GM19328 (cell line): ENCODE measurements around the gene PDE4A.
"Not testable (repeated sequence)": the region's sequence is repeated elsewhere in the genome, so short reads cannot be mapped to it uniquely, and the experiment has no call there.

Experiments
- ATAC-seq: cut with Tn5 transposase; IDR thresholded peaks from one replicate; pipeline ENCODE4 v1.9.1; 2021; ENCODE audit warnings: mild to moderate bottlenecking, moderate library complexity; ENCODE audit not compliant: unreplicated experiment

PDE4A gene

DNA sequence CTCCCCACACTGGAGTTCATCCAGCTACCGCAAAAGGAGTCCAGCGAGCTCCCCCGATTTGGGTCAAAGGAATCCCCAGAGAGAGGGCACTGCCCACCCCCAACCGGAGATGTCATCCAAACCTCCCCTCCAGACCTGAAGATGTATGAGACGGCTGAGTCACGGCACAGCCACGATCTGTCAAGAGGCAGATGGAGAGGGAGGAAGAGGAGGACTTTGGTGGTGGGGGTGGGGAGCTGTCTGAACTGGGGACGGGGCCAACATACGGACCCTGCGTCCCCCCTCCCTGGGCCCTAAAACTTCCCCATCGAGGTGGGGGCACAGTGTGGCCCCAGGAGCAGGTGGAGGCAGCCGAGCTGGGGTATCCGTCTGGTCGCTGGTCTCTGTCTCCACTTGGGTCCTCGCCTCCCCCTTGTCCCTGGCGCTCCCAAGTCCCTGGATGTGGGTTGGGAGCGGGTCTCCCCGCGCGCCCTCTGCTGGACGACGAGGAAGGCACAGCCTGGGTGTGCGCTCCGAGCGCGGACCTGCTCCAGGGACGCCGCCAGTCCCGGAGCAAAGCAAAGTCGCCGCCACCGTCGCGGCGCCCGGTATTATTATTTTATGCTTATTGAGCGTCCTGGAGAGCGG, 3.8 kb downstream of the PDE4A start:
- no peak for ATAC-seq

DNA sequence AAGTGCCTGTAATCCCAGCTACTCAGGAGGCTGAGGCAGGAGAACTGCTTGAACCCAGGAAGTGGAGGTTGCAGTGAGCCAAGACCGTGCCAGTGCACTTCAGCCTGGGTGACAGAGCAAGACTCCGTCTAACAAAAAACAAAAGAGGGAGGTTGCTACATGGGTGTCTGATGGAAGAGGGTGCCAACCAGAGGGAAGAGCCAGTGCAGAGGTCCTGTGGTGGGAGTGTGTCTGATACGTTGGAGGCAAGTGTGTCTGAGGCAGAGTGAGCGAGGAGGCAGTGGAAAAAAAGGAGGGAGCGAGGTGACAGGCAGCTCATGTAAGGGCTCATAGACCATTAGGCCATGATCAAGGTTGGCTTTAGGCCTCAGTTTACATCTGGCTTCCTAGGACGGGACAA, 6.8 kb downstream of the PDE4A start:
- ATAC-seq: no peak

- ATAC-seq: no peak
Observed at GRCh38 chr19:10428996-10429381, 8.7 kb downstream of the PDE4A start.

DNA sequence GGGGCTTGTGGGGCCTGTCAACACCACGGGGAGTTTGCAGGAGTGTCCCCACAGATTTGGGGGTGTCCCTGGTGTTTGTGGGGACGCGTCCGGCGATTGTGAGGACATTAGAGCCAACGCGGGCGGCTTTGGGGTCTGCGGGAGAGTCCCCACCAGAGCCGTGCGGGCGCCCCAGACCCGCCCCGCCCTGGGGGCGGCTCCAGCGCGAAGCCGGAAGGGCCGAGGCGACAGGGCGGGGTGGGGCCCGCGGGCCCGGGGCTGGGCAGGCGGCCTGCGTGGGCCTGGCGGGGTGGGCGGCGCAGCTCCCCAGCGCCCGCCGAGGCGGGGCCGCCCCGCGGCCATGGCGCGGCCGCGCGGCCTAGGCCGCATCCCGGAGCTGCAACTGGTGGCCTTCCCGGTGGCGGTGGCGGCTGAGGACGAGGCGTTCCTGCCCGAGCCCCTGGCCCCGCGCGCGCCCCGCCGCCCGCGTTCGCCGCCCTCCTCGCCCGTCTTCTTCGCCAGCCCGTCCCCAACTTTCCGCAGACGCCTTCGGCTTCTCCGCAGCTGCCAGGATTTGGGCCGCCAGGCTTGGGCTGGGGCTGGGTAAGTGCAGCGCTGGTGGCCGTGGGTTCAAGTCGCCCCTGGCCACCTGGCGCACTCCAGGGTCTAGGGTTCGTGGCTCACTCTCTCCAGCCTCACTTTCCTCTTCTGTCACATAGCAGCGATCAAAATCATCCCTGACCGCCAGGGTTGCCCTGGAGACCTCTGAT, 10.3 kb downstream of the PDE4A start:
- no peak for ATAC-seq

DNA sequence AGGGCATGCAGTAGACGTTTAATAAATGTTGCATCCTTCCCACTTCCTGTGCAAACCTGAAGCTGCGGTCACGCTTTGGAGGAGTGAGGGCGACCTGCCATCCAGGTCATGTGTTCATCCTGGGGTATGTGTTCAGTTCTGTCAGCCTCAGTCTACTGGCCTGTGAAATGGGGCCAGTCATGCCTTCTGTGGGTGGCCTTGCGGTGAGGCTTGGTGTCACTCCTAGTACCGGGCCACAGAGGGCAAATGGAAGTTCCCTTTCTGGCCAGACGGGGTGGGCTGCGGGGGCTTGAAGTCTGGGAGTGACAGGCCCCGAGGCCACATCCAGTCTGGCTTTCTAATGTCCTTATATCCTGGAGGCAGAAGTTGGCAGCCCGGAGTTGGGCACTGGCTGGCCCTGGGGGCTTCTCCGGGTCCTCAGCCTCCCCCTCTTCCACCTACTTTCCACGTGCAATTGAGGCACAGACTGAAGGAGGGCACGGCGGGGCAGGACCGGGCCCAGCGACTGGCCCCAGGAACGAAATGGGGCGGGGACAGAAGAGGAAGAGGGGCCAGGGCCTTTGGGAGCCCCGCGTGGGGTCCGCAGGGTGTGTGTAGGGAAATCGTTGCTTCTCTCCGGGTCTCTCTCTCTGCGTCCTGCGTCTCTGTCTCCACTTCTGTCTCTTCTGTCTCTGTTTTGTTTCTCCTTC, 11.1 kb downstream of the PDE4A start:
- no peak for ATAC-seq

DNA sequence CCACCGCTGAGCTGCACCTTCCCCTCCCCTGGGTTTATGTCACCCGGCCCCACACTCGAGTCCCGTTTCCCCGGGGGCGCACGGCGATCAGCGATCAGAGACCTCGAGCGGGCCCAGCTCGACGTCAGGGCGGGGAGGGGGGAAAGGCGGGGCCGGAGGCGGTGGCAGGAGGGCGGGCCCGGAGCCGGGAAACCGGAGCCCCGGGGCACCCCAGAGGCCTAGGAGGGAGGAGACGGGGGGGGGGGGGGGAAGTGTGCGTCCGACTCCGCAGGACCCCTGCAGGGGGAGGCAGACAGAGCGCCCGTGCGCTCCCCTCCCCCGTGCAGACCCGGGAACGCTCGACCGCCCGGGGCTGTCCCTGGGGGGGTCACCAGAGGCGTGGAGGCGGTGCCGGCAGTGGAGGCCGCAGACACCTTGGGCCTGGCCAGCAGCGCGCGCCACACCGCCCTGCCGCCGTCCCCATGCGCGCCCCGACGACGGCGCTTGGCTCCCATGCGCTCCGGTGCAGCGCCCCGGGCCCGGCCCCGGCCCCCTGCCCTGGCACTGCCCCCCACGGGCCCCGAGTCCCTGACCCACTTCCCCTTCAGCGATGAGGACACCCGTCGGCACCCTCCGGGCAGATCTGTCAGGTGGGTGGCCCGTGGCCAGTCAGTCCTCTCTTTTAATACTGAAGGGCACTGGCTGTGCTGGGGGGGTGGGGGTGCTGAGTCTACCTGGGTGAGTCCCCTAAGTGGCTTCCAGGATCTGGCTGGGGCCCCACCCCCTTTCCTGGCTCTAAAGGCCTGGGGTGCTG, 11.8 kb downstream of the PDE4A start:
- no peak for ATAC-seq

DNA sequence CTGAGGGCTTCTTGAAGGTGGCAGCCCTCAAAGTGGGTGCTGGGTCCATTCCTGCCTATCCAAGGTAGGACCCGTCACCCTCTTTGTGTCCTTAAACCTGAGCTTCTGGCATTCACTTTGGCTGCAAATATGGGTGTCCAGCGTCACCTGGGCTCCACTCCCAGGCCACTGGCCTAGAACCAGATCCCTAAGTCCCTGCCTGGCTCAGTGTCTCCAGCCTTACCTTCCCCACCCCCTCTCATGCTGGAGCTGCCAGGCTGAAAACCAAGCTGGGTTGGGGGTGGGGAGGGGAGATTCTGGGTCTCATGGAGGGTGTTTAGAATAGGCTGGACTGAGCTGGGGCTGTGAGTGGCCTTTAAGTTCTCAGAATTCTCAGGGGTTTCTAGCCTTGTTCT, 12.4 kb downstream of the PDE4A start:
- no peak for ATAC-seq

- ATAC-seq: no peak
Observed at GRCh38 chr19:10433131-10433536, 12.8 kb downstream of the PDE4A start.

DNA sequence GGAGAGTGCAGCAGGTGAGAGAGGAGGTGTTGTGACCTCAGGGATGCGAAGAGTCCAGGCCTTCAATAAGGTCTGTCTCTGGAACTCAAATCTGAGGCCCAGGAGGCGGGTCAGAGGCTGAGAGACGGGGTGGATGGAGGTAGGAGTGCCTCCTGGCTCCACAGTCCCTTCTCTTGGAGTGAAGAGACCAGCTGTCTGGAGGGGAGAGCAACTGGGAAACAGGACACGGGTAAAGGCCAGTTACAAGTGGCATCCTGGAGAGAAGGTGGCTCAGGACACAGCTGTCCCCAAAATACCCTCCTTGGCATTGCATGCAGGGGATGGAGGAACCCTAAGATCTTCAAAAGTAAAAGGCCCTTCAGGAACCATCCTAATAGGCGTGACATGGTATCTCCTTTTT, 19.2 kb downstream of the PDE4A start:
- no peak for ATAC-seq

GRCh38 chr19:10442698-10443097, 22.4 kb downstream of the PDE4A start:
- ATAC-seq: no peak

GRCh38 chr19:10449037-10449436, 28.7 kb downstream of the PDE4A start:
- no peak for ATAC-seq

DNA sequence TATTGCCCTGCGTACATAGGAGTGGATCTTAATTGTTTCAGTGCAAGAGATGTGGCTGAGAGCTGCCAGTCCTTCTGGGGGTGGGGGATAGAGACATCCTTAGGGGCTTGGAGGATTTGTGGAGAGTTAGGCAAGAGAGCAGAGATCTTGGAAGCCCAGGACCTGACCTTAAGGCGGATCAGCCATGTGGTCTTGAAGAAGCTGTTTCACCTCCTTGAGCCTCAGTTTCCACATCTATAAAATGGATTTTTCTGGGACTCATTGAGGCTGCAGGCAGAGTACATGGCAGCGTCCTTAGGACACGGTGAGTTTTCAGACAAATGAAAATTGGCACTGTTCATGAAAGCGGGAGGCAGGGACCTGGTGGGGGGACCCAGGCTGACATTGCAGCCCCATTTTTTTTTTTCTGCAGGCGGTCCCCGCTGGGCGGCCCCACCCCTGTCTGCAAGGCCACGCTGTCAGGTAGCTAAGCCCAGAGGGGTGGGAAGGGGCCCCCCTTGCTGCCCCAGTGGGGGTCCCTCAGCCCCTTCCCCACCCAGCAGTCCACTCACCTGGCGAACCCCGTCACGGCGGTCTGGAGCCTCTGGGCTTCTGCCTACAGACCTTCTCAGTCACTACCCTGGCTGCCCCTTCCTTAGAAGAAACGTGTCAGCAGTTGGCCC, 30.0 kb downstream of the PDE4A start:
- no peak for ATAC-seq

DNA sequence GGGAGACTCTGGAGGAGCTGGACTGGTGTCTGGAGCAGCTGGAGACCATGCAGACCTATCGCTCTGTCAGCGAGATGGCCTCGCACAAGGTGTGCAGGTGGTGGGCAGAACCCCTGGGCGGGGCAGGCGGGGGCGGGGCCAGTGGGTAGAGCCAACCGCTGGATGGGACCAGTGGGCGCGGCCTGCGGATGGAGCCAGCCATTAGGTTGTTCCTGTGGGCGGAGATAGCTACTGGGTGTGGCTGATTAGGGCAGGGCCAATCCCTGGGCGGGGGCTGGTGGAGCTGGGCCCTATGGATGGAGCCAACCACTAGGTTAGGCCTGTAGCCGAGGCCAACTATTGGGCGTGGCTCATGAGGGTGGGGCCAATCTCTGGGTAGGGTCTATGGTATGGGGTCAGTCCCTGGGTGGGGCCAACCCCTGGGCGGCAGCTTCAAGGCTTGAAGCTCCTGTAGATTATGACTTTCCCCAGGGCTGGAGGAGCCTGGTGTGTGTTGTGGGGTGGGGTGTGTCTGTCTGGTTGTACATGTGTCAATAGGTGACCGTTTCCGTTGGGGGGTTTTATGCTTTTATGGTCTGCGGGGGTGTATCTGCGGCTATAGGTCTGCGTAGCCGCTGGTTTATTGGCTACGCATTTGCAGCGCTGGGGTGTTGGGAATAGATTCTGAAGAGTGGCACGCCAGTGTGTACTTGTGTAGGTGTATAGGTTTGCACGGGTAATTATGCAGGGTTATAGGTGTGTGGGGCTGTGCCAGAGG, 30.7 kb downstream of the PDE4A start:
- no peak for ATAC-seq

GRCh38 chr19:10452726-10453618, 32.6 kb downstream of the PDE4A start:
- ATAC-seq: no peak

DNA sequence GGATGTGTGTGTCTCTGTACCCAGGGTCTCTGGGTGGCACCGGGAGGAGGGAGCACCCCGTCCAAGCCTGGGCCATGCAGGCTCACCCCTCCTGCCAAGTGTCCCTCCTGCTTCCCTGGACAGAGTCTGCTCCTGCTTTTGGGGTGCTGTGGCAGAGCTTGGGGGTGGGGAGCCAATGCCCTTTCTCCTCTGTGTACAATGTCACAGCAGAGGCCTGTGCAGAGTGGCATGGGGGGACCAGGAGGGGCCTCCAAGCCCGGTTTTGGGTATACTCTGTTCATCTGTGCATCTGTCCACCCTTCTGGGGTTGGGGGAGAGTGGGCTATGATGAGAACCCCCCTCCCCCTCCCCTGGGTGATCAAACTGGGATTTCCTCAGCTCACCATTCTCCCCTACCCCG, 33.5 kb downstream of the PDE4A start:
- ATAC-seq: no peak

DNA sequence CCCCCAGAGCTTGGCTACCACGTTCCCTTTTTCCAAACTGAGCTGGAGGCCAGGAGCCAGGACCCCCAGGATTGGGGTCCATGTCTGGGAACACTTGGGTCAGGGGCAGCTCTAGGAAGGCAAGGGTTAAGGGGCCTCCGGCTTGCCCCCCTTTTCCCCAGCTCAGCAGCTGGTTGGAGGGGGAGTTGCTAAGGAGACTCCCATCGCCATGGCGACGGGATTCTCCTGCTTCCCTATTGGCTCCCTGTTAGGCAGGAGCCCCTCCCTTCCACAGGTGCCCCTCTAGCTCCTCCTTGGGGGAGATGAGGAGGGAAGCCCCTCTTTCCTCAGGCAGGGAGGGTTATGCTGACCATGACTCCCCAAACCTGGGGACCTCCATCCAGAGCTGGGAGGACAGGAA, 33.9 kb downstream of the PDE4A start:
- no peak for ATAC-seq

- ATAC-seq: not testable (repeated sequence)
Observed at GRCh38 chr19:10458733-10459132, 38.4 kb downstream of the PDE4A start.

DNA sequence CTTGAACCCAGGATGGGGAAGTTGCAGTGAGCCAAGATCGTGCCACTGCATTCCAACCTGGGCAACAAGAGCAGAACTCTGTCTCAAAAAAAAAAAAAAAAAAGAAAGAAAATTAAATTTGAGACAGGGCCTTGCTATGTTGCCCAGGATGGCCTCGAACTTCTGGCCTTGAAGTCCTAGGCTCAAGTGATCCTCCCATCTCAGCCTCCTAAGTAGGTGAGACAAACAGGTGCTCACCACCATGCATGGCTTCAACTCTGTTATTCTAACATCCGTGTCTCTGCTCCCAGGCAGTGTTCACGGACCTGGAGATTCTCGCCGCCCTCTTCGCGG, 40.3 kb downstream of the PDE4A start:
- no peak for ATAC-seq
